Measurements from ENCODE around the gene TVP23A.

TVP23A gene

GRCh38 chr16:10852948-10853347 is 34.4 kb upstream of the TVP23A start:
- Histone ChIP-seq H3K4me3 (ENCODE audit: low read length in 2 of 2) (no peak overlapping the region), H3K36me3 (ENCODE audit: control insufficient read depth in 2 of 2, insufficient read depth in 2 of 2, low read length in 2 of 2) (no peaks in the 10 kb centered on the region), H3K27me3 (ENCODE audit: control insufficient read depth in 2 of 2, insufficient read depth in 2 of 2, low read length in 2 of 2) (no peaks in the 10 kb centered on the region), H3K9me3 (ENCODE audit: control insufficient read depth in 2 of 2, low read length in 2 of 2) (no peaks in the 10 kb centered on the region), H3K9ac (ENCODE audit: low read depth in 1 of 2, low read length in 2 of 2) (no peak overlapping the region), H3K4me1 (ENCODE audit: control insufficient read depth in 2 of 2, insufficient read depth in 2 of 2, low read length in 2 of 2) (no peaks in the 10 kb centered on the region), H3K27ac (ENCODE audit: low read depth in 2 of 2, low read length in 2 of 2) (no peak overlapping the region)

- Histone ChIP-seq H3K4me3 (ENCODE audit: low read length in 2 of 2) (no peak overlapping the region), H3K4me1 (ENCODE audit: control insufficient read depth in 2 of 2, insufficient read depth in 2 of 2, low read length in 2 of 2) (no peaks in the 10 kb centered on the region), H3K9ac (ENCODE audit: low read depth in 1 of 2, low read length in 2 of 2) (no peak overlapping the region), H3K9me3 (ENCODE audit: control insufficient read depth in 2 of 2, low read length in 2 of 2) (no peaks in the 10 kb centered on the region), H3K36me3 (ENCODE audit: control insufficient read depth in 2 of 2, insufficient read depth in 2 of 2, low read length in 2 of 2) (no peaks in the 10 kb centered on the region), H3K27ac (ENCODE audit: low read depth in 2 of 2, low read length in 2 of 2) (no peak overlapping the region), H3K27me3 (ENCODE audit: control insufficient read depth in 2 of 2, insufficient read depth in 2 of 2, low read length in 2 of 2) (no peaks in the 10 kb centered on the region)
These were observed 33.7 kb upstream of the TVP23A start for GRCh38 chr16:10852286-10852685.

GRCh38 chr16:10851512-10851911 is 32.9 kb upstream of the TVP23A start:
- Histone ChIP-seq H3K36me3 (ENCODE audit: control insufficient read depth in 2 of 2, insufficient read depth in 2 of 2, low read length in 2 of 2) (no peaks in the 10 kb centered on the region), H3K4me3 (ENCODE audit: low read length in 2 of 2) (no peak overlapping the region), H3K9ac (ENCODE audit: low read depth in 1 of 2, low read length in 2 of 2) (no peak overlapping the region), H3K27me3 (ENCODE audit: control insufficient read depth in 2 of 2, insufficient read depth in 2 of 2, low read length in 2 of 2) (no peaks in the 10 kb centered on the region), H3K9me3 (ENCODE audit: control insufficient read depth in 2 of 2, low read length in 2 of 2) (no peaks in the 10 kb centered on the region), H3K27ac (ENCODE audit: low read depth in 2 of 2, low read length in 2 of 2) (no peak overlapping the region), H3K4me1 (ENCODE audit: control insufficient read depth in 2 of 2, insufficient read depth in 2 of 2, low read length in 2 of 2) (no peaks in the 10 kb centered on the region)

GRCh38 chr16:10850478-10850850 is 31.9 kb upstream of the TVP23A start:
- H3K27ac ChIP-seq (ENCODE audit: low read depth in 2 of 2, low read length in 2 of 2) = no peak overlapping the region
- no peaks in the 10 kb centered on the region for H3K36me3 ChIP-seq (ENCODE audit: control insufficient read depth in 2 of 2, insufficient read depth in 2 of 2, low read length in 2 of 2)
- H3K4me3 ChIP-seq (ENCODE audit: low read length in 2 of 2) = no peak overlapping the region
- H3K9me3 ChIP-seq (ENCODE audit: control insufficient read depth in 2 of 2, low read length in 2 of 2) = no peaks in the 10 kb centered on the region
- H3K27me3 ChIP-seq (ENCODE audit: control insufficient read depth in 2 of 2, insufficient read depth in 2 of 2, low read length in 2 of 2) = no peaks in the 10 kb centered on the region
- H3K9ac ChIP-seq (ENCODE audit: low read depth in 1 of 2, low read length in 2 of 2) = no peak overlapping the region
- H3K4me1 ChIP-seq (ENCODE audit: control insufficient read depth in 2 of 2, insufficient read depth in 2 of 2, low read length in 2 of 2) = no peaks in the 10 kb centered on the region

GRCh38 chr16:10849736-10850477 is 31.3 kb upstream of the TVP23A start:
- Histone ChIP-seq H3K36me3 (ENCODE audit: control insufficient read depth in 2 of 2, insufficient read depth in 2 of 2, low read length in 2 of 2) (no peaks in the 10 kb centered on the region), H3K9ac (ENCODE audit: low read depth in 1 of 2, low read length in 2 of 2) (no peak overlapping the region), H3K4me1 (ENCODE audit: control insufficient read depth in 2 of 2, insufficient read depth in 2 of 2, low read length in 2 of 2) (no peaks in the 10 kb centered on the region), H3K4me3 (ENCODE audit: low read length in 2 of 2) (no peak overlapping the region), H3K9me3 (ENCODE audit: control insufficient read depth in 2 of 2, low read length in 2 of 2) (no peaks in the 10 kb centered on the region), H3K27ac (ENCODE audit: low read depth in 2 of 2, low read length in 2 of 2) (no peak overlapping the region), H3K27me3 (ENCODE audit: control insufficient read depth in 2 of 2, insufficient read depth in 2 of 2, low read length in 2 of 2) (no peaks in the 10 kb centered on the region)

- Histone ChIP-seq H3K27ac (ENCODE audit: low read depth in 2 of 2, low read length in 2 of 2) (peak overlapping the region; percentile 38 to 65), H3K27me3 (ENCODE audit: control insufficient read depth in 2 of 2, insufficient read depth in 2 of 2, low read length in 2 of 2) (no peaks in the 10 kb centered on the region), H3K36me3 (ENCODE audit: control insufficient read depth in 2 of 2, insufficient read depth in 2 of 2, low read length in 2 of 2) (no peaks in the 10 kb centered on the region), H3K4me1 (ENCODE audit: control insufficient read depth in 2 of 2, insufficient read depth in 2 of 2, low read length in 2 of 2) (no peaks in the 10 kb centered on the region), H3K9me3 (ENCODE audit: control insufficient read depth in 2 of 2, low read length in 2 of 2) (no peaks in the 10 kb centered on the region), H3K4me3 (ENCODE audit: low read length in 2 of 2) (no peak overlapping the region), H3K9ac (ENCODE audit: low read depth in 1 of 2, low read length in 2 of 2) (no peak overlapping the region)
These were observed 28.6 kb upstream of the TVP23A start for GRCh38 chr16:10847176-10847575.

GRCh38 chr16:10846213-10846998 is 27.8 kb upstream of the TVP23A start:
- Histone ChIP-seq H3K27ac (ENCODE audit: low read depth in 2 of 2, low read length in 2 of 2) (peak overlapping the region; percentile 38 to 65), H3K9me3 (ENCODE audit: control insufficient read depth in 2 of 2, low read length in 2 of 2) (no peaks in the 10 kb centered on the region), H3K9ac (ENCODE audit: low read depth in 1 of 2, low read length in 2 of 2) (no peak overlapping the region), H3K4me3 (ENCODE audit: low read length in 2 of 2) (no peak overlapping the region), H3K36me3 (ENCODE audit: control insufficient read depth in 2 of 2, insufficient read depth in 2 of 2, low read length in 2 of 2) (no peaks in the 10 kb centered on the region), H3K27me3 (ENCODE audit: control insufficient read depth in 2 of 2, insufficient read depth in 2 of 2, low read length in 2 of 2) (no peaks in the 10 kb centered on the region), H3K4me1 (ENCODE audit: control insufficient read depth in 2 of 2, insufficient read depth in 2 of 2, low read length in 2 of 2) (no peaks in the 10 kb centered on the region)

DNA sequence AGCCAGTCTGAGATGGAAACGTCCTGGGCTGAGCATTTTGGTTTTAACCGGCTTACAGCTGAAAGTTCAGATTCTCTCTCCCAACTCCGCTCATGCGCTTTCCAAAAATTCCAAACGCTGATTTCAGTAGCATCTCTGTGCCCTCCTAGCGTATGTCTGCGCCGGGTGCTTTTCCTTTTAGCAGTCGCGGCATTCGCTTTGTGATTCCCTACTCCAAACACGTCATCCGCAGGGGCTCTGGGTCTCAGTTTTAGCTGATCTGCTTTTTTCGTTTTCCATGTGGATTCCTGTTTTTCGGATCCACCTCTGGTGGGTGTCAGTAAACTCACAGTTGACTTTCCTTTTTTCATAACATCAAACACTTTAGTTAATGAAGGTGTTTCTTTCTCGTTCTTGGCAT is 22.1 kb upstream of the TVP23A start:
- H3K27ac ChIP-seq (ENCODE audit: low read depth in 2 of 2, low read length in 2 of 2) = no peak overlapping the region
- no peak overlapping the region for H3K4me3 ChIP-seq (ENCODE audit: low read length in 2 of 2)
- H3K27me3 ChIP-seq (ENCODE audit: control insufficient read depth in 2 of 2, insufficient read depth in 2 of 2, low read length in 2 of 2) = no peaks in the 10 kb centered on the region
- no peaks in the 10 kb centered on the region for H3K36me3 ChIP-seq (ENCODE audit: control insufficient read depth in 2 of 2, insufficient read depth in 2 of 2, low read length in 2 of 2)
- no peaks in the 10 kb centered on the region for H3K9me3 ChIP-seq (ENCODE audit: control insufficient read depth in 2 of 2, low read length in 2 of 2)
- H3K4me1 ChIP-seq (ENCODE audit: control insufficient read depth in 2 of 2, insufficient read depth in 2 of 2, low read length in 2 of 2) = no peaks in the 10 kb centered on the region
- no peak overlapping the region for H3K9ac ChIP-seq (ENCODE audit: low read depth in 1 of 2, low read length in 2 of 2)

DNA sequence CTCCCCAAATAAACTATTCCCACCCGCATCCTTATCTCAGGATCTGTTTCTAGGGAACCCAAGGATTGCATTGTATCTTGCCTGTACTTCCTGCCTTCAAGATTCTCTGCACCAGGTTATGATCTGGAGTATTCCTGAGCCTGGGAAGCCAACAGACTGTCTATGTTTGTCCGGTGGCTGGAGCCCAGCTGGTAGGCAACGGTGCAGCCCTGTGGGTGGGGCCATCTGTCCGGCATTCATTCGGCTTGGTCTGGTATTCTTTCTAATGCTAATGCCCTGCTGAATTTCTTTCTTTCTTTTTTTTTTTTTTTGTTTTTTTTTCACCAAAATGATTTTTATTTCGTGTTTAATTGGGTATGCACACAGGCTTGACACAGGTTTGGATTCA is 20.7 kb upstream of the TVP23A start:
- Histone ChIP-seq H3K36me3 (ENCODE audit: control insufficient read depth in 2 of 2, insufficient read depth in 2 of 2, low read length in 2 of 2) (no peaks in the 10 kb centered on the region), H3K9me3 (ENCODE audit: control insufficient read depth in 2 of 2, low read length in 2 of 2) (no peaks in the 10 kb centered on the region), H3K9ac (ENCODE audit: low read depth in 1 of 2, low read length in 2 of 2) (no peak overlapping the region), H3K27me3 (ENCODE audit: control insufficient read depth in 2 of 2, insufficient read depth in 2 of 2, low read length in 2 of 2) (no peaks in the 10 kb centered on the region), H3K4me3 (ENCODE audit: low read length in 2 of 2) (no peak overlapping the region), H3K4me1 (ENCODE audit: control insufficient read depth in 2 of 2, insufficient read depth in 2 of 2, low read length in 2 of 2) (no peaks in the 10 kb centered on the region), H3K27ac (ENCODE audit: low read depth in 2 of 2, low read length in 2 of 2) (no peak overlapping the region)

GRCh38 chr16:10838621-10839278 is 20.2 kb upstream of the TVP23A start:
- Histone ChIP-seq H3K9ac (ENCODE audit: low read depth in 1 of 2, low read length in 2 of 2) (no peak overlapping the region), H3K27me3 (ENCODE audit: control insufficient read depth in 2 of 2, insufficient read depth in 2 of 2, low read length in 2 of 2) (no peaks in the 10 kb centered on the region), H3K36me3 (ENCODE audit: control insufficient read depth in 2 of 2, insufficient read depth in 2 of 2, low read length in 2 of 2) (no peaks in the 10 kb centered on the region), H3K9me3 (ENCODE audit: control insufficient read depth in 2 of 2, low read length in 2 of 2) (no peaks in the 10 kb centered on the region), H3K27ac (ENCODE audit: low read depth in 2 of 2, low read length in 2 of 2) (no peak overlapping the region), H3K4me3 (ENCODE audit: low read length in 2 of 2) (no peak overlapping the region), H3K4me1 (ENCODE audit: control insufficient read depth in 2 of 2, insufficient read depth in 2 of 2, low read length in 2 of 2) (no peaks in the 10 kb centered on the region)

Measured in mucosa of rectum (tissue), 2 donors.